ENCODE data around the gene QRICH1. TPM values are rescaled to one million over a fixed set of nuclear protein-coding genes. Genes with fewer than 3 reads are reported as not detected.

Gene QRICH1, protein sequence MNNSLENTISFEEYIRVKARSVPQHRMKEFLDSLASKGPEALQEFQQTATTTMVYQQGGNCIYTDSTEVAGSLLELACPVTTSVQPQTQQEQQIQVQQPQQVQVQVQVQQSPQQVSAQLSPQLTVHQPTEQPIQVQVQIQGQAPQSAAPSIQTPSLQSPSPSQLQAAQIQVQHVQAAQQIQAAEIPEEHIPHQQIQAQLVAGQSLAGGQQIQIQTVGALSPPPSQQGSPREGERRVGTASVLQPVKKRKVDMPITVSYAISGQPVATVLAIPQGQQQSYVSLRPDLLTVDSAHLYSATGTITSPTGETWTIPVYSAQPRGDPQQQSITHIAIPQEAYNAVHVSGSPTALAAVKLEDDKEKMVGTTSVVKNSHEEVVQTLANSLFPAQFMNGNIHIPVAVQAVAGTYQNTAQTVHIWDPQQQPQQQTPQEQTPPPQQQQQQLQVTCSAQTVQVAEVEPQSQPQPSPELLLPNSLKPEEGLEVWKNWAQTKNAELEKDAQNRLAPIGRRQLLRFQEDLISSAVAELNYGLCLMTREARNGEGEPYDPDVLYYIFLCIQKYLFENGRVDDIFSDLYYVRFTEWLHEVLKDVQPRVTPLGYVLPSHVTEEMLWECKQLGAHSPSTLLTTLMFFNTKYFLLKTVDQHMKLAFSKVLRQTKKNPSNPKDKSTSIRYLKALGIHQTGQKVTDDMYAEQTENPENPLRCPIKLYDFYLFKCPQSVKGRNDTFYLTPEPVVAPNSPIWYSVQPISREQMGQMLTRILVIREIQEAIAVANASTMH
- 10 to 100 TPM; 59.8 to 76.0 TPM for total RNA-seq

DNA sequence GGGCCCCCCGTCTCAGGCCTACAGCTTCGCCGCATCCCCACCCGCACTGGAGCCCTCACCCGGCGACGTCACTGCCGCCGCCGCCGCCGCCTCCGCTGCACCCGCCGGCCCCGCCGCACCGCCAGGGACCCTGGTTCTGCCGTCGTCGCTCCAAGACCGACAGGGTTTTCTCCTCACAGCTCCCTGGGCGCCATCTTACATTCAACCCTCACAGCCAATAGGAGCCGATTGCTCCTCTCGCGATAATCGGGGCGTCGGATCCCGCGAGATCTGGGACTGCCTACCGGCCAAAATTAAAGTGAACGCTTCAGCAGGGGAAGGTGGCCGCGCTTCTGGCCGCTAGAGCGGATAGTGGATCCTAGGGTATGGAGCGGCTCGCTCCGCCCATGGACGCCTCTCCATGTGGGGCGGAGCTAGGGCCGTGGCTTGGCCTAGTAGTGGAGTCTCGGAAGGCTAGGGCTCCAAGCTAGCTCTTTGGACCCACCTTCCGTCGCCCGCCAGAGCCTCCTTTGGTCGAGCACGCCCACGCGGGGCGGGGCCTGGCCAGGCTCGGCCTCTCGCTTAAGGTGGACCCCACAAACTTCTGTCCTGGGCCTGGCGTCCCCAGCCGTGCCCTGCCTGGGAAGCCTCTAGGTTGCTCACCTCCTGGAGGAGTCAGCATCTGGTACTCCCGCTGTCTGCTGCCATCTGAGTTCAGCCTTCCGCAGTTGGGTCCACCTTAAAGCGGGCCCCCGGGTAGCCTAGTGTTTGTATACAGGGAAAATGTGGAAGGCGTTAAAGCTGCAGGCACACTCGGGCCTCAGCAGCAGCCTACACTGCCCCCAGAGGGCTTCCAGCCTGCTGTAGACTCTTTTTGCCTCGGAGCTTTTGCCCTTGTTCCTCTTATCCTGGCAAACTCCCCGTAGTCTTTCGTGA is at the start of gene QRICH1:
TSS of gene QRICH1 (minus strand) at position 219 of the 915 bp plus-strand sequence. CDS start 17,054 bp downstream, outside the sequence.
- DNase-seq: peak; percentile 99
- peak within 1 kb of the TSS; percentile 70 to 97 for H3K9ac ChIP-seq (ENCODE audit: low read depth in 2 of 2, low read length in 2 of 2)
- intact Hi-C loops (cut with DNase I): loop anchor here (10.0 kb wide), 1 partner anchor 109 kb away; no protein-coding TSS in a partner anchor
- no peaks in the 10 kb centered on the region for H3K9me3 ChIP-seq
- H3K36me3 ChIP-seq: no peaks in the 10 kb centered on the region
- TF ChIP-seq, protein P1, sequence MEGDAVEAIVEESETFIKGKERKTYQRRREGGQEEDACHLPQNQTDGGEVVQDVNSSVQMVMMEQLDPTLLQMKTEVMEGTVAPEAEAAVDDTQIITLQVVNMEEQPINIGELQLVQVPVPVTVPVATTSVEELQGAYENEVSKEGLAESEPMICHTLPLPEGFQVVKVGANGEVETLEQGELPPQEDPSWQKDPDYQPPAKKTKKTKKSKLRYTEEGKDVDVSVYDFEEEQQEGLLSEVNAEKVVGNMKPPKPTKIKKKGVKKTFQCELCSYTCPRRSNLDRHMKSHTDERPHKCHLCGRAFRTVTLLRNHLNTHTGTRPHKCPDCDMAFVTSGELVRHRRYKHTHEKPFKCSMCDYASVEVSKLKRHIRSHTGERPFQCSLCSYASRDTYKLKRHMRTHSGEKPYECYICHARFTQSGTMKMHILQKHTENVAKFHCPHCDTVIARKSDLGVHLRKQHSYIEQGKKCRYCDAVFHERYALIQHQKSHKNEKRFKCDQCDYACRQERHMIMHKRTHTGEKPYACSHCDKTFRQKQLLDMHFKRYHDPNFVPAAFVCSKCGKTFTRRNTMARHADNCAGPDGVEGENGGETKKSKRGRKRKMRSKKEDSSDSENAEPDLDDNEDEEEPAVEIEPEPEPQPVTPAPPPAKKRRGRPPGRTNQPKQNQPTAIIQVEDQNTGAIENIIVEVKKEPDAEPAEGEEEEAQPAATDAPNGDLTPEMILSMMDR (IDR thresholded peaks at IDR 0.05): peak; percentile 31
- H3K27me3 ChIP-seq: no peaks in the 10 kb centered on the region
- peak within 1 kb of the TSS; percentile 96 for H3K27ac ChIP-seq
- peaks cover 17% of the 10 kb centered on the region for H3K4me1 ChIP-seq
- H3K4me3 ChIP-seq: peak within 1 kb of the TSS; percentile 85

DNA sequence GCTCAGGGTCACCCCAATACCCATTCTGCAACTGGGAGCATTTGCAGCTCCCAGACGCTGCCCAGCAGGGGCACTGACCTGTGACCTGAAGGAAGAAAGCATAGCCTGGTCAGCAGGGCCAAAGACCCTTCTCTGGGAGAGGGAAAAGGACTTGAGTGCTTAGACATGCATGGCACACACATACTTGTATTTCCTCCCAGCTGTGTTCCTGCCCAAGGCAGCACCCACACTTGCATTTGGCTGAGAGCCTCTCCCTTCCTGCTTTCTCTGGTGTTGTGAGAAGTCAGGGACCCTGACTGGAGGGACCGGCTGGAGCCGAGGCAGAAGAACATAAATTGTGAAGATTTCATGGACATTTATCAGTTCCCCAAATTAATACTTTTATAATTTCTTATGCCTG is 46.2 kb upstream of the QRICH1 start:
- Histone ChIP-seq H3K27ac (no peak overlapping the region), H3K36me3 (no peaks in the 10 kb centered on the region), H3K4me1 (no peaks in the 10 kb centered on the region), H3K9me3 (no peaks in the 10 kb centered on the region), H3K9ac (ENCODE audit: low read depth in 2 of 2, low read length in 2 of 2) (no peak overlapping the region), H3K4me3 (no peak overlapping the region), H3K27me3 (no peaks in the 10 kb centered on the region)
- intact Hi-C loops (cut with DNase I): no loop called here
- TF ChIP-seq, protein P1 (IDR thresholded peaks at IDR 0.05): no peak
- no peak for DNase-seq

DNA sequence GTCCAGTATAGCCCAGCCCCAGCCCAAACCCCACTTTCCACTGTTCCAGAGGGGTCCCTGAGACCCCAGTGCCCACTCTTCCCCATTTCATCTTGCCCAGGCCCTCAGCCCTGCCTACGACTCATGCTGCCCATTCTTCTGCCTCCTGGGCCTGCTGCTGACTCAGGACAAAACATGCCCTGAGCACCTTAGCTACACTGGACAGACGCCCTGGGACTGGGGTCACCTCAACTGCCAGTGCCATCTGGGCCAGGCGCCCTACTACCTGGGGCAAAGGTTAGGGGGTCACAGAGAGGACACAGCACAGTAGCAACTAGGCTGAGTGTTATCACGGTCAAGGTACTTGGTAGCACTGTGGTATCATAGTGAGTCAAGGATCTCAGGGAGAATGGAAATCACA is 41.6 kb upstream of the QRICH1 start:
- intact Hi-C loops (cut with DNase I): no loop called here
- no peaks in the 10 kb centered on the region for H3K9me3 ChIP-seq
- no peak overlapping the region for H3K27ac ChIP-seq
- no peak overlapping the region for H3K9ac ChIP-seq (ENCODE audit: low read depth in 2 of 2, low read length in 2 of 2)
- TF ChIP-seq, protein P1 (IDR thresholded peaks at IDR 0.05): no peak
- H3K27me3 ChIP-seq: no peaks in the 10 kb centered on the region
- DNase-seq: no peak
- H3K4me3 ChIP-seq: no peak overlapping the region
- H3K4me1 ChIP-seq: peaks cover 8% of the 10 kb centered on the region
- H3K36me3 ChIP-seq: no peaks in the 10 kb centered on the region

DNA sequence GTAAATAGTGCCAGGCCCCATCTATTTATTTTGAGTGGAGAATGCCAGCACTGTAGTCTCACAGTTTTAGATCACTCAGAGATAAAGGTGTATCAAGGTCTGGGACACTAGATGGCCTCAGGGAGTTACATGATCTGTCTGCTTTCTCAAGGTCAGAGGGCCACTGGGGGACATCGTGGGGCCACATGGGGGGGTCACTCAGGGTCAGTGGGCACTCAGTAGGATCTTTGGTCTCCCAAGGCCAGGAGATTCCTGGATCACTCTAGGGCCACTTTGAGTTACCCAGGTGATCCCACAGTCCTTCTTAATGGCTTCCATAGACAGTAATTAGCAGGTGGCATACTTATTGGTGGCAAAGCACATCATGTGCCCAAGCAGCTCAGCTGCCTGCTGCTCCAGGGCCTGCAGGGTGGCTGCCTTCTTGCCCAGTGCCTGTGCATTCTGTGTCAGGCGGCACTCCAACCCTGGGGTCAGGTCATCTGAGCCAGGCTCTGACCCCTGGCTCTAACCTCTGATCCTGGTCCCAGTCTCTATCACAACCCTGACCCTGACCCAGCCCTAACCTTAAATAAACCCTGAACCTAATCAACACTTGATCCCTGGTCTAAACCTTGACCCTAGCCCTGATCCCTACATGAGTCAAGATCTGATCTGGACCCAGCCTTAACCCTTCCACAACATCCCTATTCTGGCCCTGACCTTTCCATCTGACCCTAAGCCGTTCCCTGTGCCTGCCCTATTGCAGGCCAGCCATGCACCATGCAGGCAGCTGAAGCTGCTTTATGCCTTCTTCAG is 40.8 kb upstream of the QRICH1 start:
- Histone ChIP-seq H3K27ac (no peak overlapping the region), H3K4me3 (no peak overlapping the region), H3K9me3 (no peaks in the 10 kb centered on the region), H3K9ac (ENCODE audit: low read depth in 2 of 2, low read length in 2 of 2) (no peak overlapping the region), H3K27me3 (no peaks in the 10 kb centered on the region), H3K4me1 (peaks cover 8% of the 10 kb centered on the region), H3K36me3 (no peaks in the 10 kb centered on the region)
- DNase-seq: no peak
- intact Hi-C loops (cut with DNase I): no loop called here
- TF ChIP-seq, protein P1 (IDR thresholded peaks at IDR 0.05): no peak
